Activated CD4-positive, alpha-beta T cell treated with anti-CD3 and anti-CD28 coated beads, Interleukin-2, amount 50 U/mL, for 24 hours (primary cell): ENCODE data around the gene RNF111.
"Not testable (repeated sequence)": the region's sequence is repeated elsewhere in the genome, so short reads cannot be mapped to it uniquely, and the experiment has no call there.

Source experiments
- DNase-seq, 2 donors: peaks; one replicate each; pipeline ENCODE4 v3.0.0-alpha.2; 2020; ENCODE audit warnings: low read depth in 1 of 2, low spot score in 1 of 2

The RNF111 gene

DNA sequence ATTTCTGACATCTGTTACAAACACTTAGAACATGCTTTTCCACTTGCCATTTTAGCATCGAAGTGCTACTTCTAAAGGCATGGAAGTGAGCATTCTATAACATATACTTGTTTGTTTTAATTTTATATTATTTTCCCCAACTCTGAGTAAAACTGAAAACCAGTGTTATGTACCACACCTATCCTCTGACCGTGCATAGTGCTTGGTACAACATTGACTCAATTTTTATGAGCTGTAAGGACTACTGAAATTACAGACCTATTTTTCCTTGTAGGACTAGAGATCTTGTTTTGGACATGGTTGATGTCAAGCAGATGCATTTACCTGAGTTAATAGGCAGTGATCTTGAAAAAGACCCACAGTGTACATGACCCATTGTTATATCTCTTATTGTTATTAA lies 66.0 kb downstream of the RNF111 start:
- no peak for DNase-seq

DNA sequence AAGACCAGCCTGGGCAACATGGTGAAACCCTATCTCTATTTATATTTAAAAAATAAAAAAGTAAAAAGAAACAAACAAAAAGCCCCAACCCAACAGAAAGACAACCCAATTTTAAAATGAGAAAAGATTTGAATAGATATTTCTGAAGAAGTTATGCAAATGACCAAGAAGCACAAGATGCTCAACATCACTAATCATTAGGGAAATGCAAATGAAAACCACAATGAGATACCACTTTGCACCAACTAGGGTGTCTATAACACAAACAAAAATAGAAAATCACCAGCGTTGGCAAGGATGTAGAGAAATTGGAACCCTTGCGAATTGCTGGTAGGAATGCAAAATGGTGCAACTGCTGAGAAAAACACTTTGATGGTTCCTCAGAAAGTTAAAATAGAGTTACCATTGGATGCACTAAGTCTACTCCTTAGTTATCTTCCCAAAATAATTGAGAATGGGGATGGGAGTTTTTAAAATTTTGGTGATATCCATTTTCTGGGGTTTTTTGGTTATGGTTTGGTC lies 71.7 kb downstream of the RNF111 start:
- no peak for DNase-seq

DNA sequence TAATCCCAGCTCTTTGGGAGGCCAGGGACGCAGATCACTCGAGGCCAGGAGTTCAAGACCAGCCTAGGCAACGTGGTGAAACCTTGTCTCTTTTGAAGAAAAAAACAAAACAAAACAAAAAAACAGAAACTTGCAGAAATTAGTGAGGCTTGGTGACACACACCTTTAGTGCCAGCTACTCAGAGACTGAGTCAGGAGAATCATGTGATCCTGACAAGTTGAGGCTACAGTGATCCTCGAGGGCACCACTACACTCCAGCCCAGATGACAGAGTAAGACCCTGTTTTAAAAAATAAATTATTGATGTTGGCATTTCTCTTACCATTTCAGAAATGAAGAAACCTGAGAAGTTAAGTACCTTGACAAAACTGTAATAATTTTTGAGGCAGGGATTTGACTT lies 72.9 kb downstream of the RNF111 start:
- no peak for DNase-seq

DNA sequence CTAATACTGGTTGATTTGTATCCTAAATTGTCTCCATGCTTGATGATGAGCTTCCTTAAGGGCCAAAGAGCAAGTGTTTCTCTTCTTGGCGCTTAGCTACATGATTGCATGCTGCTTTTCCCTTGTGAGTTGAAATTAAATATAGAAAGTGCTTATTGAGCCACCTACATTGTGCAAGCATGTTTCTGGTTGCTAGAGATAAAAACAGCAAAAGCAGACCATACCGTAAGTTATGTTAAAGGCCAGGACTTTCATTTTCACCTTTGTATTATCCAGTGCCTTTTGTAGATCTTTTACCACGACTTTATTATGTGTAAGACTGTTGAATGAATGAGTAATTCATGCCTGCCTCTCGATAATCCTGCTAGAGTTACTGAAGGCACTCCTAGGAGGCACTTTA lies 75.6 kb downstream of the RNF111 start:
- no peak for DNase-seq

DNA sequence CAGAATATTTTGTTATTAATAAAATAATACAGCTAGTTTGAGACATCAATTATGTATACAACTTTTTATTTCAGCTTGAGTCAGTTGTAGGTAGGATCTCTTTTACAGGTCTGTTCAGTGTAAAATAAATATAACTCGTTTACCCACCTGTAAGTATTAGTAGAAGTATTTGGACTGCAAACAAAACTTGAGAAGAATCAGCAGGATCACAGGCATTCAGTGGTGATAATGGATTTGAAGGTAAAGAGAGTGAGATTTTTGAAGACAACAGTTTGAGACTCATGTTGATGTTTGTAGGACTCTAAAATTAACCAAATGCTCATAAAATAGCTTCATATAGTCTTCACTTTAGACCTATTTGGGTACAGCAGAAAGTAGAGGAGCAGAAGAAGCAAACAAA lies 82.0 kb downstream of the RNF111 start:
- no peak for DNase-seq

DNA sequence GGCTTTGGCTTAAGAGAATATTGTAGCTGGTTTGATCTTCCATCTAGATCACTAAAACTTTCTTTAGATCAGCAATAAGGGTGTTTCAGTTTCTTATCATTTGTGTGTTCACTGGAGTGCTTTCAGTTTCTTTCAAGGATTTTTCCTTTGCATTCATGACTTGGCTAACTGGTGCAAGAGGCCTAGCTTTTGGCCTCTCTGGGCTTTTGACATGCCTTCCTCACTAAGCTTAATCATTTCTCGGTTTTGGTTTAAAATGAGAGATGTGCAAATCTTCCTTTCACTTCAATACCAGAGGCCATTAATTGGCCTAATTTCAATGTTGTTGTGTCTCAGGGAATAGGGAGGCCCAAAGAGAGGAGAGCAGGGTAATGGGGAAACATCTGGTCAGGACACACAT lies 87.1 kb downstream of the RNF111 start:
- DNase-seq: no peak

DNA sequence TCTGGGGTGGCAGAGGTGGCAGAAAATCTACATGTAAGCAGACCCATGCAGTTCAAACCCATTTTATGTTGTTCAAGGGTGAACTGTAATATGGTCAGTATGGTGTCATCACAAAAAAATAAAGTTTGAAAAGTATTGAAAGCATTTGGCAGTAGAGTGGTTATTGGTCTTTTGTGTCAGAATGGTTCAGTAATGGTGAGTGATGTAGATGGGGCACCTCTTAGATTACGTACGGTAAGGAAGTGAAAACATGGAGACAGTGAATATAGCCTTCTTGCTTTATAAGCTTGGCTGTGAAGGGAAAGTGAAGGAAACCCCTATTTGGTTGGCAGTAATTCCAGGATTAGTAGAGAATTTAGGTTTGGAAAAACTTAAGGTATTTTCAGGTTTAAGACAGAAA lies 100.3 kb downstream of the RNF111 start:
- DNase-seq: no peak

DNA sequence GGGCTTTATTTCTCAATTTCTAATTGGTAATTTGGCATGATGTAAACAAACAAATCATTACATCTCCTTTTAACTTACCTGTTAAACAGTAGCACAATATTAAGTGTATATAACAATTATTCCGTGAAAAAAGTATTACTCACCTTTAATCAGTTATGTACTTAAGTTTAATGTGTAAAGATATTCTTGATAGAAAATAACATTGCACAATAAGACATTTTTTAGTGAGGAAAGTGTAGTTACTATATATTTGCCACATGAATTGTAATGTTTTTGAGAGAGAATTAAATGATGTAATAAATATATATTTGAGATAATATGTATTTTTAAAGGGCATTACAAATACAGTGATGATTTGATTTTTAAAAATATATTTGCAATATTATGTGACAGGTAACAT lies 106.6 kb downstream of the RNF111 start:
- DNase-seq: no peak

DNA sequence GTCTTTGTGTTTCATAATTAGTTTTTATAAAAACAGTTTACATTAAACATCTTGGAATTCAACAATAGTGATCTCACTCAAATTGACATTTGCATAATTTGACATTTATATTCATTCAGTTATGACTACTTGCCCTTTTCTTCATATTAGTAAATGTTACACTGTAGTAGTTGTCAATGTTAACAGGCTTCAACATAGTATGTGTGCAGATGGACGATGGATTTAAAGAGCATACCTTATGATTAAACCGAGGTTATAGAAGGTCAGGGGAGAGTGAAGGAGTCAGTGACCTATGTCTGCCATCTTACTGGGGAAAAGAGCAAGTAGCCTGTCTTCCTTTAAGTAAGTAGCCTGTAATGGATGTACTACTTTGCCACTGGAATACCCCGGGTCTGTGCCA lies 109.0 kb downstream of the RNF111 start:
- no peak for DNase-seq

DNA sequence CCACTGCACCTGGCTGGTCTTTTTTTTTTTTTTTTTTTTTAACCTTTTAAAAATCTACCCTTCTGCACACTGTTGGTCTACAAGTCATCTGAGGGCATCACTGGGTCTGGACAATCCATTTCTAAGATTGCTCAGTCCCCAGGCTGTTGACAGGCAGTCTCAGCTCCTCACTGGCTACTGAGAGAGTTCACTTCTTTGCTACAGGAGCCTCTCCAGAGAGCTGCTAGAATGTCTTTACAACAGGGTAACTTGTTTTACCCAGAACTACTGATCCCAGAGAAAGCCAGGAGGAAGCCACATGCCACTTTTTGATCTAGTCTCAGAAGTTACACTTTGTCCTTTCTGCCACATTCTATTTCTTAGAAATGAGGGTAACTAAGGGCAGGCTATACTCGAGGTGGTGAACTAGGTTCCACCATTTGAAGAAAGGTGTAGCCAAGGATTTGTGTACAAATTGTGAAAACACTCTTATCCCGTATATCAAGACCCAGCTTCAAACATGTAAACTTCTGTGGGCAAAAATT lies 111.8 kb downstream of the RNF111 start:
- no peak for DNase-seq

DNA sequence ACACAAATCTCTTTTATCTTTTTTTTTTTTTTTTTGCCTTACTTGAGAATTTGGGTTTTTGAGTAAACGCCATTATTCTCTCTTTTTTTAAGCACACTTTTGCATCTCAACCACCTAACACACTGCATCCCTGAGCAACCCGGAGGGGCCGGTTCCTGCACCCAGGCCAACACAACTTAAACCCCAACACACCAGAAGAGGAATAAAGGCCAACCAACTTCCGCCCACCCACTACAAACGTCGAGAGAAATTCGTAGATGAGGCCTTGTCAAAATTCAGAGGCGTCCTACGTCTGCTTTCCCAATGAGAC lies 117.1 kb downstream of the RNF111 start:
- no peak for DNase-seq

DNA sequence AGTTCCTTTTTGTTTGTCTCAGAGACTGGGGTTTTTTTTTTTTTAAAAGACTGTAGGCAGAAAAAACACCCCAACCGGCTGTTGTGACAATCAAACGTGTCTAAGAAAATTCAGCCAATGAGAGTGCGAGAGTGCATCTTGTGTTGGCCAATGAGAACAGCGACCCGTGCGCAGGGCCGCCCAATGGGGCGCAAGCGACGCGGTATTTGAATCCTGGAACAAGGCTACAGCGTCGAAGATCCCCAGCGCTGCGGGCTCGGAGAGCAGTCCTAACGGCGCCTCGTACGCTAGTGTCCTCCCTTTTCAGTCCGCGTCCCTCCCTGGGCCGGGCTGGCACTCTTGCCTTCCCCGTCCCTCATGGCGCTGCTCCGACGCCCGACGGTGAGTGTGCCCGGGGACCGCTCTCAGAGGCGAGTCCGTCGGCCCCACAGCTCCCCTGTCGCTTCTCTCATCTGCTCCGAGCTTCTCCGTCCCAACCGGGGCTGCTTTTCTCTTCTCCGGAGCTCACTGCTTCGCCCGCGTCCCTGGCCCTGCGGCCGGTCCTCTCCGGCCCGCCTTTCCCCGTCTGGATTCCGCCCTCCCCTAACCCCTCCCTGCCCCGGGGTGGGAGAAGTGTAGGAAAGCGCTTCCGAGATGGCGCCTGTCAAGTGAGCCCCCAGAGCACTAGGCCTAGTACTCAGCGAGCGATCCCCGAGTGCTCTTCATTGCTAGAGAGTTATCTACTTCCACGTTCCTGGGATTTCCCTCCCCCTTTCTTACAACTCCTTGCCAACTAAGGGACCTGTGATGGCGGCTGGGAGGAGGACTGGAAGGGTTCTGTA lies 117.7 kb downstream of the RNF111 start, which contains the start of gene CCNB2:
Gene CCNB2 (plus strand): TSS at position 235 of the 821 bp plus-strand sequence. CDS start 123 bp downstream, at position 358.
- DNase-seq: peak; percentile 54 to 74

DNA sequence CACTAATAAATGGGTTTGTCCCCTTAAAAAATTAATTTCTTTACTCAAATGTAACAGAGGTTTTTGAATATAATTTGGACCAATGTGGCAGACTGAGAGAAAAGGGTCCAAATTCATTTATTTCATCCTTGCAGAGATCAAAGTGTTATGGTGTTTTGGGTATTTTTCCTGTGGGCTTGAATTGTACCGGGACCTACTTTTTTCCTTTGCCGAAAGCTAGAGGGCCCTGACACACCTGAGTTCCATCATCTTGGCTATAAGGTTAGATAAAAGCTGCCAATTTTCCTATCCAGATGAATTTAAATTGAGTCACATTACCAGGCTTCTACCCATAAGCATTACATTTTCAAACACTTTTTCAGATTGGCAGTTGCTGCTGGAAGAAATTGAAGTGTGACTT lies 118.4 kb downstream of the RNF111 start:
- no peak for DNase-seq

DNA sequence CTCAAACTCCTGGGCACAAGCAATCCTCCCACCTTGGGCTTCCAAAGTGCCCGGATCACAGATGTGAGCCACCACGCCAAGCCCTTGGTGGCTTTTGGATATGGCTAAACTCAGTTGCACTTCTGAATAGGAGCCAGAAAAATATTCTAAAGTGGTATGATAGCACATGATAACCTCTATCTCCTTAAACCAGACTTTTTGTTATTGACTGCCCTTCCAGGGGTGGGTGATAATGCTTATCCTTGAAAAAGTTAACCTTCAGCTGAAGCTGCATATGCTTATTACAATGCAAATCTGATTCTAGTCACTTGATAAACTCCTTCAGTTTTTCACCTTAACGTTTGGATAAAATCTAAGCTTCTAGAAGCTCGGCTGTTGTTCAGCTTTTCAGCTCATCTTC lies 123.8 kb downstream of the RNF111 start:
- DNase-seq: no peak

DNA sequence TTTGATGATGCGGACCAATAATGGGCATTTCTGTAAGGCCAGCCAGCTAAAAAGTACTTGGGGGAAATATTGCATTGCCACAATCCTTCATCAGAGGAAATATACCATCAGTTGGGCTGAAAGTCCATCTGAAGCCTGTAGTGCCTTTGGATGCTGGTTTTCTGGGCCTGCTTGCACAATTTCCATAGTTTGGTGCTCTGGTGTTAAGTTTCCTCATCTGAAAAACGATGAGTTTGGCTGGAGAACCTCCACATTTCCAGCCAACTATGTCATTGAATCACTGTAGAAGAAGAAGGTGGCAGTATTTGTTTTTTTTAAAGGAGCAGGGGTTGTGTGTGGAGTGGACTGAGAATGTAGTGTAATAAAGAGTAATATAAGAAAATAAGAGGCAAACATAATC lies 127.6 kb downstream of the RNF111 start:
- no peak for DNase-seq

DNA sequence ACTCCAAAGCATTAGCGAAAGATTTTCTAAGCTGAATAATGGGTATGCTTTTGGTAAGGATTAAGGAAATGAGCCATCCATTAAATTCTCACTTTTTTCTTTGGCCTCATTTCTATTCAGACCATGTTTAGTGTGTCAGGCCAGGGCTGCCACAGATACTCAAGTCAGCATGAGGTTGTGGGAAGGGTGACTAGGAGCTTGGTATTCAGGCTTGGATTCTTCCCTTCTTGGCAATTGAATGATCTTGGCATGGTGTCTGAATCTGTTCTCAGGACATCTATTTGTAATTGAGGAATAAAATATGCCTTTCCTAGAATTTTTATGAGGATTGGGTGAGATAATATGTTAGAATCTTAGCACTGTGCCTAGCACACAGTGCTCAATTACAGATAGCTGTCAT lies 128.7 kb downstream of the RNF111 start:
- DNase-seq: no peak

DNA sequence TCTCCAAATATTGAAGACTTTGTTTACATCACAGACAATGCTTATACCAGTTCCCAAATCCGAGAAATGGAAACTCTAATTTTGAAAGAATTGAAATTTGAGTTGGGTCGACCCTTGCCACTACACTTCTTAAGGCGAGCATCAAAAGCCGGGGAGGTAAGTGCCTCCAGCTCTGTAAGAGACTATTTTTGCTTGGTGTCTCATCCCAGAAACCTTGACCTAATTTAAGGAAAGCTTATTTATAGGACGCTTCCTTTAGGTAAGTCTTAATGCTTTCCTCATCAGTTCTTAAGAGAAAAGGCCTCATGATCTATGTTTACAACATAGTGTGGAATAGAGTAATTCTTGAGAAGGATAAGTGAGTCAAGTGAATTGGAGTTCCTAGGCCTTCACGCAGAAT lies 129.3 kb downstream of the RNF111 start:
- no peak for DNase-seq

DNA sequence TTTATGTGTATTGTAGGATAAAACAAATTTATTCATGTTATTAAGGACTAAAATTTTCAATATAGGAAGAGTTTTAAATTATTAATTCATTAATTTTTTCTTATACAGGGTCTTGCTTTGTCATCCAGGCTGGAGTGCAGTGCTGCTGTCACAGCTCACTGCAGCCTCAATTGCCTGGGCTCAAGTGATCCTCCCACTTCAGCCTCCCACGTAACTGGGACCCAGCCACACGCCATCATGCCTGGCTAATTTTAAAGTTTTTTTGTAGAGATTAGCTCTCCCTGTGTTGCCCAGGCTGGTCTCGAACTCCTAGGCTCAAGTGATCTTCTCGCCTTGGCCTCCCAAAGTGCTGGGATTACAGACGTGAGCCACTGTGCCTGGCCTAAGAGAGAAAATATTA lies 132.2 kb downstream of the RNF111 start:
- no peak for DNase-seq

DNA sequence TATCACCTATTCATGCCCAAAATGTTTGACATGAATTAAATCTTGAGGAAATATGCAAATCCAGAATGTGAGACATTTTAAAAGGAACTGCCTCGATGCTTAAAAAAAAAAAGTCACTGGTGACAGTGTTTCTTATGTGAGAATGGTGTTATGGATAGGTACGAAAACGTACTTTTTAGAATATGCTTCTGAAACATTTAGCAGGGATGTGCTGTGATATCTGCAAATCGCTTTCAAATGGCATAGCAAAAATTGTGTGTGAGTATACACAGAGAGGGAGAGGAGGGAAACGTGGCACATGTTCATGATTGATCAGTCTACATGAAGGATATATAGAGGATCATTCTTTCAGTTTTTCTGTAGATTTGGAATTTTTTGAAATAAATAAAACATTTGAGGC lies 133.5 kb downstream of the RNF111 start:
- DNase-seq: no peak

DNA sequence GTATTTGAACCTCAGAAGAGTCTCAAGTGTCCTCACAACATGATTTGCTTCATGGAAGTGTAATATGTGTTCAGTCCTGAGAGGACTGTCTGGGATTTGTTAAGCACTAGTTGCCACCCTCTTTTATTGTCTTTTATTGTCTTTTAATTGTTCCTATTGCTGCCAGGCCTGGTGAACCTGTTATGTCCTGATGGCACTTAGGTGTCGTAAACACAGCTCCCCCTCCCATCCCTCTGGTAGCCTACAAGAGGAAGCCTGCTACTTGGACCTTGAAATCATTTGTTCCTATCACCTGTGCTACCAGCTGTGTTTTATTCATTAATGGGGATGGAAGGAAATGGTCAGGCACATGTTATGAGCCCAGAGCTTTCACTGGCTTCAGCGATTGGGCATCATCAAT lies 136.8 kb downstream of the RNF111 start:
- no peak for DNase-seq

DNA sequence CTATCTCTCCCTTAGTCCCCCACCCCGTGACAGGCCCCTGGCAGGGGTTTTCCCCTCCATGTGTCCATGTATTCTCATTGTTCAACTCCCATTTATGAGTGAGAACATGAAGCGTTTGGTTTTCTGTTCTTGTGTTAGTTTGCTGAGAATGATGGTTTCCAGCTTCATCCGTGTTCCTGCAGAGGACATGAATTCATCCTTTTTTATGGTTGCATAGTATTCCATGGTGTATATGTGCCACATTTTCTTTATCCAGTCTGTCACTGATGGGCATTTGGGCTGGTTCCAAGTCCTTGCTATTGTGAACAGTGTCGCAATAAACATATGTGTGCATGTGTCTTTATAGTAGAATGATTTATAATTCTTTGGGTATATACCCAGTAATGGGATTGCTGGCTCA lies 138.2 kb downstream of the RNF111 start:
- not testable (repeated sequence) for DNase-seq

DNA sequence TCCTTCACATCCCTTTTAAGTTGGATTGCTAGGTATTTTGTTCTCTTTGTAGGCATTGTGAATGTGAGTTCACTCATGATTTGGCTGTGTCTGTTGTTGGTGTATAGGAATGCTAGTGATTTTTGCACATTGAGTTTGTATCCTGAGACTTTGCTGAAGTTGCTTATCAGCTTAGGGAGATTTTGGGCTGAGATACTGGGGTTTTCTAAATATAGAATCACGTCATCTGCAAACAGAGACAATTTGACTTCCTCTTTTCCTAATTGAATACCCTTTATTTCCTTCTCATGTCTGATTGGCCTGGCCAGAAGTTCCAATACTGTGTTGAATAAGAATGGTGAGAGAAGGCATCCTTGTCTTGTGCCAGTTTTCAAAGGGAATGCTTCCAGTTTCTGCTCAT lies 139.8 kb downstream of the RNF111 start:
- not testable (repeated sequence) for DNase-seq

DNA sequence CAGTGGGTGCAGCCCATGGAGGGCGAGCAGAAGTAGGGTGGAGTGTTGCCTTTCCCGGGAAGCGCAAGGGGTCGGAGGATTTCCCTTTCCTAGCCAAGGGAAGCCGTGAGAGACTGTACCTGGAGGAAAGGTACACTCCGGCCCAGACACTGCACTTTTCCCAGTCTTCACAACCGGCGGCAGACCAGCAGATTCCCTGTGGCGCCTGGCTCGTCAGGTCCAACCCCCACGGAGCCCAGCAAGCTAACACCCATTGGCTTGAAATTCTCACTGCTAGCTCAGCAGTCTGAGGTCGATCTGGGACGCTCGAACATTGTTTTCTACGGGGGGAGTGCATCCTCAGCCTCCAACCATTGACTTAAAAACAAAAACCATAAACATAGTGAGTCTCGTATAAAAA lies 144.0 kb downstream of the RNF111 start:
- no peak for DNase-seq
